A549 (cell line): Measurements from ENCODE around the gene APOBR. TPM values are rescaled to one million over a fixed set of nuclear protein-coding genes. Genes with fewer than 3 reads are reported as not detected.

ENCODE experiments used
- ATAC-seq, 2 experiments: fragments of 200-7000 bp in 1 of 2; fragments of >200 bp in 1 of 2; cut with Nextera tagmentation in 1 of 2; cut with Tn5 transposase in 1 of 2; 3 replicates each; pipeline versions ENCODE4 v1.8.0 to v1.9.1; 2018 to 2020; ENCODE audit warnings: mild to moderate bottlenecking in 1 of 2, moderate library complexity in 1 of 2
- CTCF ChIA-PET: fragments of 300-600 bp; sonication (Branson Sonifier 250); formaldehyde crosslinking; extraction: SDS; loops from one replicate; lab custom pipeline; 2021; ENCODE audit warnings: antibody characterized with exemption, inconsistent platforms; lab: Yijun Ruan, JAX
- POLR2A ChIA-PET: fragments of 350-600 bp; formaldehyde crosslinking; extraction: SDS; loops from one replicate; lab custom pipeline; 2021; ENCODE audit warnings: antibody characterized with exemption, inconsistent platforms; lab: Yijun Ruan, JAX
- DNase-seq, 2 experiments: peaks; one replicate each; pipeline versions ENCODE4 v3.0.0 to v3.0.0-alpha.2; 2011 to 2016; ENCODE audit warnings: low read depth in 1 of 2, low spot score in 1 of 2
- FAIRE-seq: peaks from 2 replicates; lab custom pipeline; 2011; peaks lifted over from hg19 to GRCh38; lab: Jason Lieb, UNC
- H3K27ac ChIP-seq, 2 experiments: fragments of >200 bp; sonication (Bioruptor Twin); formaldehyde crosslinking; 3 replicates each; pipeline ENCODE4 v1.5.1; 2016 to 2017
- H3K4me1 ChIP-seq: fragments of >200 bp; sonication (Bioruptor Twin); formaldehyde crosslinking; 3 replicates; pipeline ENCODE4 v1.6.1; 2016
- H3K4me2 ChIP-seq: fragments of >200 bp; sonication (Bioruptor Twin); formaldehyde crosslinking; 3 replicates; pipeline ENCODE4 v1.6.1; 2016
- H3K4me3 ChIP-seq: fragments of >200 bp; sonication (Bioruptor Twin); formaldehyde crosslinking; 3 replicates; pipeline ENCODE4 v1.5.1; 2016
- H3K9me3 ChIP-seq: fragments of >200 bp; sonication (Bioruptor Twin); formaldehyde crosslinking; 3 replicates; pipeline ENCODE4 v1.6.1; 2016
- BHLHE40 ChIP-seq: IDR thresholded peaks from 2 replicates; pipeline ENCODE4 v1.6.1; 2012; ENCODE audit warnings: low read depth, low read length, inconsistent platforms
- CBX2 ChIP-seq: fragments of 200-600 bp; sonication (generic); IDR thresholded peaks from 2 replicates; pipeline ENCODE4 v1.6.1; 2016; ENCODE audit warnings: low read depth, mild to moderate bottlenecking, borderline replicate concordance
- CBX8 ChIP-seq: fragments of 200-600 bp; sonication (generic); IDR thresholded peaks from 2 replicates; pipeline ENCODE4 v1.6.1; 2016
- CHD4 ChIP-seq: fragments of 200-600 bp; sonication (generic); IDR thresholded peaks from 2 replicates; pipeline ENCODE4 v1.6.1; 2016; ENCODE audit warnings: antibody characterized with exemption, mild to moderate bottlenecking, borderline replicate concordance
- EHF ChIP-seq: fragments of 250-450 bp; sonication (Bioruptor Pico); IDR thresholded peaks from 2 replicates; pipeline ENCODE4 v1.5.0; 2020; ENCODE audit warnings: mild to moderate bottlenecking
- EHMT2 ChIP-seq: fragments of 200-600 bp; sonication (generic); IDR thresholded peaks from 2 replicates; pipeline ENCODE4 v1.6.1; 2016; ENCODE audit warnings: antibody characterized with exemption, low read depth, mild to moderate bottlenecking, moderate library complexity
- ESRRA ChIP-seq: fragments of 150-350 bp; IDR thresholded peaks from 2 replicates; pipeline ENCODE4 v1.6.1; 2014; ENCODE audit warnings: mild to moderate bottlenecking, low read length, borderline replicate concordance
- HOXB13 ChIP-seq: fragments of 250-450 bp; sonication (Bioruptor Pico); IDR thresholded peaks from 2 replicates; pipeline ENCODE4 v1.5.0; 2020; ENCODE audit warnings: low read depth, mild to moderate bottlenecking, moderate library complexity
- HOXB5 ChIP-seq: fragments of 250-450 bp; sonication (Bioruptor Pico); IDR thresholded peaks from 2 replicates; pipeline ENCODE4 v1.5.0; 2020; ENCODE audit warnings: mild to moderate bottlenecking, moderate library complexity
- JUN ChIP-seq, 2 experiments: fragments of >200 bp; sonication (Bioruptor Twin); formaldehyde crosslinking; IDR thresholded peaks; 2 replicates in 1 of 2; 3 replicates in 1 of 2; pipeline ENCODE4 v1.6.1; 2016 to 2017
- KDM1A ChIP-seq: fragments of 200-600 bp; sonication (generic); IDR thresholded peaks from 2 replicates; pipeline ENCODE4 v1.6.1; 2016; ENCODE audit warnings: low read depth, mild to moderate bottlenecking
- KDM5A ChIP-seq: fragments of 200-600 bp; sonication (generic); IDR thresholded peaks from 2 replicates; pipeline ENCODE4 v1.6.1; 2016; ENCODE audit warnings: antibody characterized with exemption, mild to moderate bottlenecking
- MAZ ChIP-seq: fragments of 150-350 bp; IDR thresholded peaks from 2 replicates; pipeline ENCODE4 v1.6.1; 2014; ENCODE audit warnings: antibody characterized with exemption, low read depth, low read length, borderline replicate concordance
- NFE2L2 ChIP-seq: fragments of 150-350 bp; conservative IDR thresholded peaks from 2 replicates; pipeline ENCODE4 v1.6.1; 2014; ENCODE audit warnings: low read length
- NPAS2 ChIP-seq: fragments of 250-450 bp; sonication (Bioruptor Pico); IDR thresholded peaks from 2 replicates; pipeline ENCODE4 v1.8.0; 2022; ENCODE audit warnings: mild to moderate bottlenecking, moderate library complexity, borderline replicate concordance
- POLR2A ChIP-seq: IDR thresholded peaks from 2 replicates; pipeline ENCODE4 v1.6.1; 2012; ENCODE audit warnings: mild to moderate bottlenecking, low read length
- POLR2AphosphoS2 ChIP-seq: conservative IDR thresholded peaks from 2 replicates; pipeline ENCODE4 v1.6.1; 2012; ENCODE audit warnings: low read length, improper control_type of control experiment, inconsistent platforms
- RAD21 ChIP-seq, 2 experiments: fragments of >200 bp in 1 of 2; sonication (Bioruptor Twin) in 1 of 2; formaldehyde crosslinking in 1 of 2; IDR thresholded peaks in 1 of 2; conservative IDR thresholded peaks in 1 of 2; 2 replicates in 1 of 2; 3 replicates in 1 of 2; pipeline ENCODE4 v1.6.1; 2012 to 2018; ENCODE audit warnings: inconsistent platforms in 1 of 2
- RCOR1 ChIP-seq: fragments of 150-350 bp; IDR thresholded peaks from 2 replicates; pipeline ENCODE4 v1.6.1; 2014; ENCODE audit warnings: antibody characterized with exemption, low read length, low read depth
- REST ChIP-seq: fragments of 200-600 bp; sonication (generic); IDR thresholded peaks from 2 replicates; pipeline ENCODE4 v1.6.1; 2016; ENCODE audit warnings: antibody characterized with exemption, mild to moderate bottlenecking, moderate library complexity
- RFX5 ChIP-seq: fragments of 450-650 bp; IDR thresholded peaks from 2 replicates; pipeline ENCODE4 v1.7.1; 2014; ENCODE audit warnings: antibody characterized with exemption, mild to moderate bottlenecking, moderate library complexity
- RNF2 ChIP-seq: fragments of 200-600 bp; sonication (generic); IDR thresholded peaks from 2 replicates; pipeline ENCODE4 v1.6.1; 2016; ENCODE audit warnings: low read depth, mild to moderate bottlenecking, antibody characterized with exemption, moderate library complexity, borderline replicate concordance
- SMC3 ChIP-seq: fragments of >200 bp; sonication (Bioruptor Twin); formaldehyde crosslinking; IDR thresholded peaks from 3 replicates; pipeline ENCODE4 v1.6.1; 2018; ENCODE audit warnings: inconsistent platforms
- TFCP2L1 ChIP-seq: fragments of 250-450 bp; sonication (Bioruptor Pico); IDR thresholded peaks from 2 replicates; pipeline ENCODE4 v1.5.0; 2021; ENCODE audit warnings: mild to moderate bottlenecking
- TP53 ChIP-seq: fragments of 250-450 bp; sonication (Bioruptor Pico); IDR thresholded peaks from 2 replicates; pipeline ENCODE4 v1.5.0; 2021; ENCODE audit warnings: mild to moderate bottlenecking, moderate library complexity
- ZC3H11A ChIP-seq: fragments of 450-650 bp; IDR thresholded peaks from 2 replicates; pipeline ENCODE4 v1.6.1; 2014; ENCODE audit warnings: antibody characterized with exemption, mild to moderate bottlenecking
- ZFP36 ChIP-seq: fragments of 450-650 bp; IDR thresholded peaks from 2 replicates; pipeline ENCODE4 v1.6.1; 2014; ENCODE audit warnings: borderline replicate concordance; ENCODE audit not compliant: partially characterized antibody
- WGBS: methylation state at CpG from one replicate; pipeline ENCODE4 v1.1.6; 2017; ENCODE audit errors: missing lambda C conversion rate; 5-methylcytosine and 5-hydroxymethylcytosine counted together
- polyA plus RNA-seq, 4 experiments: library from polyadenylated mRNA; depleted of rRNA in 3 of 4; stranded (reverse); fragments of >200 nt; fragmentation: RNase III in 1 of 4; extraction: RNeasy Plus Mini Kit Qiagen cat#74134 plus additional on column Dnase treatment in 1 of 4; gene quantifications; 2 replicates in 3 of 4; 3 replicates in 1 of 4; pipeline ENCODE4 v1.2.3, GENCODE V29; 2011 to 2017

The APOBR gene
- polyA plus RNA-seq, 2 of the 4 experiments (the other 2 are of a cell fraction): 0.01 to 0.08 TPM

- no peaks in the 10 kb centered on the region for H3K9me3 ChIP-seq
- no peak for DNase-seq
- H3K4me3 ChIP-seq: no peak overlapping the region
- peak in 1 of 2 experiments; percentile 33; a peak in 3 of 6 replicates for ATAC-seq
- 81% methylated on average over 12 of the region's 12 CpGs for WGBS
- H3K4me2 ChIP-seq: no peak overlapping the region
- 0 out of 3 replicates have a peak, but pooled peaks cover 3% of the 10 kb centered on the region for H3K4me1 ChIP-seq
- ChIA-PET CTCF (interaction anchor here (0.6 to 1.2 kb wide), 3 partner anchors 8 to 192 kb away, joined by 3 read pairs; no protein-coding TSS in a partner anchor), POLR2A (no interaction called here)
- 0 out of 6 replicates have a peak overlapping the region, but pooled peaks of 1 of the 2 experiments have one; percentile 34 for H3K27ac ChIP-seq
- no peak for FAIRE-seq
- TF ChIP-seq CHD4: no peak
- no peak for TF ChIP-seq KDM1A
- no peak for TF ChIP-seq POLR2AphosphoS2
- no peak for TF ChIP-seq HOXB5 (CRISPR knock-in tag)
- no peak for TF ChIP-seq RCOR1
Observed at GRCh38 chr16:28513484-28514181, 19.2 kb downstream of the APOBR start.

GRCh38 chr16:28514246-28514645 lies 19.8 kb downstream of the APOBR start:
- peak; percentile 50 for ATAC-seq
- ChIA-PET POLR2A (no interaction called here), CTCF (interaction anchor here (0.9 to 1.2 kb wide), 2 partner anchors 76 to 193 kb away, joined by 3 read pairs; no protein-coding TSS in a partner anchor)
- TF ChIP-seq CBX8 (no peak), RFX5 (no peak), ESRRA (no peak), KDM5A (no peak), ZFP36 (no peak)
- TF ChIP-seq, all 56 proteins: peak for 0
- no peak overlapping the region for H3K4me2 ChIP-seq
- H3K9me3 ChIP-seq: no peaks in the 10 kb centered on the region
- 91% methylated on average over 5 of the region's 7 CpGs for WGBS
- DNase-seq: no peak
- 0 out of 3 replicates have a peak, but pooled peaks cover 3% of the 10 kb centered on the region for H3K4me1 ChIP-seq
- H3K4me3 ChIP-seq: no peak overlapping the region
- FAIRE-seq: no peak
- H3K27ac ChIP-seq: 0 out of 6 replicates have a peak overlapping the region, but pooled peaks of 1 of the 2 experiments have one; percentile 34

GRCh38 chr16:28520672-28521071 lies 26.2 kb downstream of the APOBR start:
- H3K4me2 ChIP-seq: no peak overlapping the region
- TF ChIP-seq JUN (IDR thresholded peaks at IDR 0.05): no peak
- no peak for TF ChIP-seq RAD21 (conservative IDR thresholded peaks at IDR 0.05 in 1 of 2, IDR thresholded peaks at IDR 0.05 in 1 of 2)
- no peak for TF ChIP-seq EHF (CRISPR knock-in tag)
- no peak for TF ChIP-seq ESRRA
- no peak for TF ChIP-seq HOXB13
- TF ChIP-seq NPAS2: no peak
- no peak for TF ChIP-seq TP53 (CRISPR knock-in tag)
- TF ChIP-seq ZC3H11A: no peak
- no peak for DNase-seq
- no peak for ATAC-seq
- CTCF ChIA-PET: interaction anchor here (0.6 to 2.3 kb wide), 5 partner anchors 7 to 243 kb away, joined by 3 to 8 read pairs (median 3); no protein-coding TSS in a partner anchor
- no peak for FAIRE-seq
- WGBS: 79% methylated on average over 7 of the region's 7 CpGs
- no peaks in the 10 kb centered on the region for H3K9me3 ChIP-seq
- POLR2A ChIA-PET: no interaction called here
- H3K27ac ChIP-seq: no peak overlapping the region
- no peak overlapping the region for H3K4me3 ChIP-seq
- H3K4me1 ChIP-seq: peaks cover 8% of the 10 kb centered on the region; the same call in 1 of the 3 replicates

- CTCF ChIA-PET: interaction anchor here (0.6 to 2.3 kb wide), 2 partner anchors 8 to 243 kb away, joined by 3 to 8 read pairs; no protein-coding TSS in a partner anchor
- no peaks in the 10 kb centered on the region for H3K9me3 ChIP-seq
- ATAC-seq (peak in 1 of 2 experiments; percentile 31; a peak in 1 of 6 replicates), DNase-seq (no peak), FAIRE-seq (no peak)
- POLR2A ChIA-PET: no interaction called here
- TF ChIP-seq NFE2L2: no peak
- no peak for TF ChIP-seq BHLHE40
- no peak for TF ChIP-seq RFX5
- no peak for TF ChIP-seq REST
- no peak for TF ChIP-seq MAZ
- no peak for TF ChIP-seq CBX2
- no peak for TF ChIP-seq EHMT2
- no peak for TF ChIP-seq RNF2
- TF ChIP-seq ZC3H11A: no peak
- no peak for TF ChIP-seq JUN (IDR thresholded peaks at IDR 0.05)
- no peak for TF ChIP-seq ESRRA
- no peak for TF ChIP-seq POLR2AphosphoS2
- no peak for TF ChIP-seq SMC3
- TF ChIP-seq TFCP2L1 (CRISPR knock-in tag): no peak
- TF ChIP-seq POLR2A: no peak
- no peak overlapping the region for H3K27ac ChIP-seq
- no peak overlapping the region for H3K4me2 ChIP-seq
- H3K4me3 ChIP-seq: no peak overlapping the region
- 88% methylated on average over 6 of the region's 6 CpGs for WGBS
- H3K4me1 ChIP-seq: peaks cover 10% of the 10 kb centered on the region; the same call in 2 of the 3 replicates
Observed at GRCh38 chr16:28521436-28521835, 27.0 kb downstream of the APOBR start.
